HEK293 (cell line): Measurements from ENCODE around the gene ZNF618.

ENCODE experiments used
- CTCF ChIA-PET: fragments of 350-600 bp; formaldehyde crosslinking; extraction: SDS; loops from one replicate; lab custom pipeline; 2021; ENCODE audit warnings: antibody characterized with exemption; lab: Yijun Ruan, JAX
- POLR2A ChIA-PET: fragments of 300-600 bp; formaldehyde crosslinking; extraction: SDS; loops from one replicate; lab custom pipeline; 2020; ENCODE audit warnings: antibody characterized with exemption, inconsistent platforms; lab: Yijun Ruan, JAX
- H3K27ac ChIP-seq: fragments of 200-500 bp; sonication (Bioruptor generic); 2 replicates; pipeline ENCODE4 v1.5.1; 2014; ENCODE audit warnings: low read depth, low read length, control low read depth, inconsistent platforms; ENCODE audit errors: extremely low read depth
- H3K36me3 ChIP-seq, 2 experiments: fragments of 200-500 bp in 1 of 2; sonication (Bioruptor generic) in 1 of 2; 1 replicate in 1 of 2; 2 replicates in 1 of 2; pipeline ENCODE4 v1.5.1; 2014 to 2017; ENCODE audit warnings: inconsistent platforms in 2 of 2, low read length in 2 of 2; ENCODE audit not compliant: control insufficient read depth in 2 of 2, insufficient read depth in 1 of 2
- H3K4me1 ChIP-seq: fragments of 200-500 bp; sonication (Bioruptor generic); 2 replicates; pipeline ENCODE4 v1.5.1; 2014; ENCODE audit warnings: mild to moderate bottlenecking, low read length, inconsistent platforms; ENCODE audit not compliant: control insufficient read depth, insufficient read depth
- H3K4me3 ChIP-seq: 2 replicates; pipeline ENCODE4 v1.5.1; 2011; ENCODE audit warnings: low read depth, mild to moderate bottlenecking, control low read depth, low read length, moderate library complexity
- H3K9me3 ChIP-seq: fragments of 200-500 bp; sonication (Bioruptor generic); 2 replicates; pipeline ENCODE4 v1.5.1; 2014; ENCODE audit warnings: low read depth, low read length, inconsistent platforms; ENCODE audit not compliant: control insufficient read depth, insufficient read depth
- BCL6B ChIP-seq: fragments of 450-650 bp; formaldehyde crosslinking; IDR thresholded peaks from 2 replicates; pipeline ENCODE4 v1.5.1; 2017; ENCODE audit warnings: missing biosample characterization, missing genetic modification characterization
- OSR2 ChIP-seq: fragments of 450-650 bp; formaldehyde crosslinking; IDR thresholded peaks from 2 replicates; pipeline ENCODE4 v1.5.1; 2016; ENCODE audit warnings: missing biosample characterization, missing genetic modification characterization
- PBX3 ChIP-seq: sonication (generic); formaldehyde crosslinking; IDR thresholded peaks from 2 replicates; pipeline ENCODE4 v1.8.1; 2022; ENCODE audit warnings: mild to moderate bottlenecking, moderate library complexity, missing genetic modification reagents
- ZFHX2 ChIP-seq: fragments of 450-650 bp; formaldehyde crosslinking; conservative IDR thresholded peaks from 2 replicates; pipeline ENCODE4 v1.5.1; 2016; ENCODE audit warnings: missing biosample characterization, missing genetic modification characterization
- ZFP3 ChIP-seq: fragments of 450-650 bp; formaldehyde crosslinking; IDR thresholded peaks from 2 replicates; pipeline ENCODE4 v1.5.1; 2016; ENCODE audit warnings: low read depth, missing biosample characterization, missing genetic modification characterization
- ZFP37 ChIP-seq: fragments of 450-650 bp; formaldehyde crosslinking; IDR thresholded peaks from 2 replicates; pipeline ENCODE4 v1.5.1; 2016; ENCODE audit warnings: missing biosample characterization, missing genetic modification characterization
- ZNF133 ChIP-seq: fragments of 450-650 bp; formaldehyde crosslinking; IDR thresholded peaks from 2 replicates; pipeline ENCODE4 v1.5.1; 2016; ENCODE audit warnings: missing biosample characterization, missing genetic modification characterization
- ZNF423 ChIP-seq: fragments of 450-650 bp; formaldehyde crosslinking; IDR thresholded peaks from 2 replicates; pipeline ENCODE4 v1.5.1; 2016; ENCODE audit warnings: missing biosample characterization, missing genetic modification characterization
- ZNF488 ChIP-seq: fragments of 450-650 bp; formaldehyde crosslinking; IDR thresholded peaks from 2 replicates; pipeline ENCODE4 v1.5.1; 2016; ENCODE audit warnings: missing biosample characterization, missing genetic modification characterization
- ZNF658 ChIP-seq: fragments of 450-650 bp; formaldehyde crosslinking; IDR thresholded peaks from 2 replicates; pipeline ENCODE4; 2016; ENCODE audit warnings: missing biosample characterization, missing genetic modification characterization
- ZNF768 ChIP-seq: fragments of 450-650 bp; formaldehyde crosslinking; IDR thresholded peaks from 2 replicates; pipeline ENCODE4 v1.5.1; 2018; ENCODE audit warnings: missing biosample characterization, mild to moderate bottlenecking, missing genetic modification characterization
- TF ChIP-seq, protein P1 (sequence below): fragments of 450-650 bp; formaldehyde crosslinking; IDR thresholded peaks from 2 replicates; pipeline ENCODE4 v1.5.1; 2016; ENCODE audit warnings: missing biosample characterization, missing genetic modification characterization
- TF ChIP-seq, protein P2 (sequence below): fragments of 450-650 bp; formaldehyde crosslinking; IDR thresholded peaks from 2 replicates; pipeline ENCODE4 v1.5.1; 2016; ENCODE audit warnings: missing biosample characterization, missing genetic modification characterization
- TF ChIP-seq, protein P3 (sequence below): fragments of 450-650 bp; formaldehyde crosslinking; IDR thresholded peaks from 2 replicates; pipeline ENCODE4 v1.5.1; 2016; ENCODE audit warnings: missing biosample characterization, missing genetic modification characterization
- TF ChIP-seq, protein P4 (sequence below): fragments of 450-650 bp; formaldehyde crosslinking; IDR thresholded peaks from 2 replicates; pipeline ENCODE4 v1.5.1; 2016; ENCODE audit warnings: missing biosample characterization, missing genetic modification characterization

ZNF618 gene

DNA sequence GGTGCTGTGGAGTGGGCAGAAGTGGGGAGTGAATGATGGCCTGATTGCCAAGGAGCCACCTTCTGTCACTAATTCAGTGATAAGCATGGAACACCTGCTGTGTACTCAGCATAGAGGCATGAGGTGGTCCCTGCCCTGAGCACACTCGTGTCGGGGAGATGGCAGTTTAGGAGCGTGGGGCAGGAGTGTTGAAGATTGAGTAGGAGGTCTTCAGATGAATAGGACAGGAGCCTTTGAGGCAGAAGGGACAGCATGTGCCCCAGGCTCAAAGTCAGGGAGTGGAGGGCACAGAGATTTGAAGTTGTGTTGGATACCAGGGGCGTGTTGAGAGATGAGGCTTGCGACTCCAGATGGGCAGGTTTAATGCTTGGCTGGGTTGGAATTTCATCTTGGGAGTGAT lies 55.0 kb downstream of the ZNF618 start:
- no peak for TF ChIP-seq ZNF488 (tag by site-specific recombination)
- 0 out of 2 replicates have a peak, but pooled peaks have one; percentile 28 for TF ChIP-seq ZFHX2 (tag by site-specific recombination)
- TF ChIP-seq, protein P1, sequence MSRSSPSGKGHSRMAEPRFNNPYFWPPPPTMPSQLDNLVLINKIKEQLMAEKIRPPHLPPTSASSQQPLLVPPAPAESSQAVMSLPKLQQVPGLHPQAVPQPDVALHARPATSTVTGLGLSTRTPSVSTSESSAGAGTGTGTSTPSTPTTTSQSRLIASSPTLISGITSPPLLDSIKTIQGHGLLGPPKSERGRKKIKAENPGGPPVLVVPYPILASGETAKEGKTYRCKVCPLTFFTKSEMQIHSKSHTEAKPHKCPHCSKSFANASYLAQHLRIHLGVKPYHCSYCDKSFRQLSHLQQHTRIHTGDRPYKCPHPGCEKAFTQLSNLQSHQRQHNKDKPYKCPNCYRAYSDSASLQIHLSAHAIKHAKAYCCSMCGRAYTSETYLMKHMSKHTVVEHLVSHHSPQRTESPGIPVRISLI: no peak
- TF ChIP-seq ZFP3 (tag by site-specific recombination): peak; percentile 70
- 0 out of 2 replicates have a peak, but pooled peaks have one; percentile 8 for TF ChIP-seq OSR2 (tag by site-specific recombination)
- Histone ChIP-seq H3K4me1 (no peaks in the 10 kb centered on the region), H3K4me3 (no peak overlapping the region), H3K9me3 (no peaks in the 10 kb centered on the region), H3K27ac (no peak overlapping the region), H3K36me3 (no peaks in the 10 kb centered on the region)
- POLR2A ChIA-PET: no interaction called here
- CTCF ChIA-PET: no interaction called here

- H3K9me3 ChIP-seq: no peaks in the 10 kb centered on the region
- no peaks in the 10 kb centered on the region for H3K36me3 ChIP-seq
- ChIA-PET POLR2A (no interaction called here), CTCF (no interaction called here)
- no peak overlapping the region for H3K27ac ChIP-seq
- TF ChIP-seq ZNF133 (tag by site-specific recombination): no peak
- TF ChIP-seq, protein P2, sequence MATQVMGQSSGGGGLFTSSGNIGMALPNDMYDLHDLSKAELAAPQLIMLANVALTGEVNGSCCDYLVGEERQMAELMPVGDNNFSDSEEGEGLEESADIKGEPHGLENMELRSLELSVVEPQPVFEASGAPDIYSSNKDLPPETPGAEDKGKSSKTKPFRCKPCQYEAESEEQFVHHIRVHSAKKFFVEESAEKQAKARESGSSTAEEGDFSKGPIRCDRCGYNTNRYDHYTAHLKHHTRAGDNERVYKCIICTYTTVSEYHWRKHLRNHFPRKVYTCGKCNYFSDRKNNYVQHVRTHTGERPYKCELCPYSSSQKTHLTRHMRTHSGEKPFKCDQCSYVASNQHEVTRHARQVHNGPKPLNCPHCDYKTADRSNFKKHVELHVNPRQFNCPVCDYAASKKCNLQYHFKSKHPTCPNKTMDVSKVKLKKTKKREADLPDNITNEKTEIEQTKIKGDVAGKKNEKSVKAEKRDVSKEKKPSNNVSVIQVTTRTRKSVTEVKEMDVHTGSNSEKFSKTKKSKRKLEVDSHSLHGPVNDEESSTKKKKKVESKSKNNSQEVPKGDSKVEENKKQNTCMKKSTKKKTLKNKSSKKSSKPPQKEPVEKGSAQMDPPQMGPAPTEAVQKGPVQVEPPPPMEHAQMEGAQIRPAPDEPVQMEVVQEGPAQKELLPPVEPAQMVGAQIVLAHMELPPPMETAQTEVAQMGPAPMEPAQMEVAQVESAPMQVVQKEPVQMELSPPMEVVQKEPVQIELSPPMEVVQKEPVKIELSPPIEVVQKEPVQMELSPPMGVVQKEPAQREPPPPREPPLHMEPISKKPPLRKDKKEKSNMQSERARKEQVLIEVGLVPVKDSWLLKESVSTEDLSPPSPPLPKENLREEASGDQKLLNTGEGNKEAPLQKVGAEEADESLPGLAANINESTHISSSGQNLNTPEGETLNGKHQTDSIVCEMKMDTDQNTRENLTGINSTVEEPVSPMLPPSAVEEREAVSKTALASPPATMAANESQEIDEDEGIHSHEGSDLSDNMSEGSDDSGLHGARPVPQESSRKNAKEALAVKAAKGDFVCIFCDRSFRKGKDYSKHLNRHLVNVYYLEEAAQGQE (tag by site-specific recombination): no peak
- TF ChIP-seq, protein P3, sequence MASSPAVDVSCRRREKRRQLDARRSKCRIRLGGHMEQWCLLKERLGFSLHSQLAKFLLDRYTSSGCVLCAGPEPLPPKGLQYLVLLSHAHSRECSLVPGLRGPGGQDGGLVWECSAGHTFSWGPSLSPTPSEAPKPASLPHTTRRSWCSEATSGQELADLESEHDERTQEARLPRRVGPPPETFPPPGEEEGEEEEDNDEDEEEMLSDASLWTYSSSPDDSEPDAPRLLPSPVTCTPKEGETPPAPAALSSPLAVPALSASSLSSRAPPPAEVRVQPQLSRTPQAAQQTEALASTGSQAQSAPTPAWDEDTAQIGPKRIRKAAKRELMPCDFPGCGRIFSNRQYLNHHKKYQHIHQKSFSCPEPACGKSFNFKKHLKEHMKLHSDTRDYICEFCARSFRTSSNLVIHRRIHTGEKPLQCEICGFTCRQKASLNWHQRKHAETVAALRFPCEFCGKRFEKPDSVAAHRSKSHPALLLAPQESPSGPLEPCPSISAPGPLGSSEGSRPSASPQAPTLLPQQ (tag by site-specific recombination): no peak
- TF ChIP-seq, protein P4, sequence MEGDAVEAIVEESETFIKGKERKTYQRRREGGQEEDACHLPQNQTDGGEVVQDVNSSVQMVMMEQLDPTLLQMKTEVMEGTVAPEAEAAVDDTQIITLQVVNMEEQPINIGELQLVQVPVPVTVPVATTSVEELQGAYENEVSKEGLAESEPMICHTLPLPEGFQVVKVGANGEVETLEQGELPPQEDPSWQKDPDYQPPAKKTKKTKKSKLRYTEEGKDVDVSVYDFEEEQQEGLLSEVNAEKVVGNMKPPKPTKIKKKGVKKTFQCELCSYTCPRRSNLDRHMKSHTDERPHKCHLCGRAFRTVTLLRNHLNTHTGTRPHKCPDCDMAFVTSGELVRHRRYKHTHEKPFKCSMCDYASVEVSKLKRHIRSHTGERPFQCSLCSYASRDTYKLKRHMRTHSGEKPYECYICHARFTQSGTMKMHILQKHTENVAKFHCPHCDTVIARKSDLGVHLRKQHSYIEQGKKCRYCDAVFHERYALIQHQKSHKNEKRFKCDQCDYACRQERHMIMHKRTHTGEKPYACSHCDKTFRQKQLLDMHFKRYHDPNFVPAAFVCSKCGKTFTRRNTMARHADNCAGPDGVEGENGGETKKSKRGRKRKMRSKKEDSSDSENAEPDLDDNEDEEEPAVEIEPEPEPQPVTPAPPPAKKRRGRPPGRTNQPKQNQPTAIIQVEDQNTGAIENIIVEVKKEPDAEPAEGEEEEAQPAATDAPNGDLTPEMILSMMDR: no peak
- H3K4me3 ChIP-seq: no peak overlapping the region
- H3K4me1 ChIP-seq: no peaks in the 10 kb centered on the region
Measured at GRCh38 chr9:113931777-113932176, 55.7 kb downstream of the ZNF618 start.

DNA sequence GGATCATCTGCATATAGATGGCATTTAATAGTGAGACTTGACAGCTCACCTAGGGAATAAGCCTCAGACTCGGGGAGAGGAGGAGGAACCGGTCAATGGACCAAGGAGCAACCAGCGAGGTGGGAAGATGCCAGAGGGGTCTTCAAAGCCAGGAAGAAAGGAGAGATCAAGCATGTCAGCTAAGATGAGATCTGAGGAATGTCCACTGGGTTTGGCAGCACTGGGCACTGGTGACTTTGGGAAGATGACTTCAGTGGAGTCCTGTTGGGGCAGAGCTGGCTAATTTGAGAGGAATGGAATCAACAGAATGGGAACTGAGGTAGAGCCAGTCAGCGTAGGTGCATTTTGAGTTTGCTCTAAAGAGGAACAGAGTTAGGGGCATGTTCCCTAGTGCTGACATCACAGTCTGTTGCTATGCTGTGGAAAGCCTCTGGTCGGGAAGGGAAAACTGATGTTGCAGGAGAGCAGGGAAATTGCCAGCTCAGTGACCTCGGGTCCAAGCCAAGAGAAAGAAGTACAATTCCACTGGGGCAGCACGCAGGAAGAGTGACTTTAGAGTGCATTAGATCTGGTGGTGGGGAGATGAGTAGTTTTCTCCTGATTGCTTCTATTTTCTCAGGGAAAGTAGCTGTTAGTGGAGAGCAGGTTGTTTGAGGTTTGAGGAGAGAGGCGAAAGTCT lies 56.9 kb downstream of the ZNF618 start:
- ChIA-PET CTCF (interaction anchor here (0.7 to 1.0 kb wide), 2 partner anchors 9 to 175 kb away, joined by 4 to 5 read pairs; no protein-coding TSS in a partner anchor), POLR2A (no interaction called here)
- TF ChIP-seq ZNF768 (tag by site-specific recombination) (no peak), ZNF423 (tag by site-specific recombination) (no peak), BCL6B (no peak), PBX3 (CRISPR knock-in tag) (no peak), ZNF658 (tag by site-specific recombination) (no peak), ZFP37 (tag by site-specific recombination) (no peak)
- no peaks in the 10 kb centered on the region for H3K36me3 ChIP-seq
- no peaks in the 10 kb centered on the region for H3K4me1 ChIP-seq
- H3K27ac ChIP-seq: no peak overlapping the region
- H3K9me3 ChIP-seq: no peaks in the 10 kb centered on the region
- no peak overlapping the region for H3K4me3 ChIP-seq
